ENCODE measurements around the gene HOOK2. TPM values are rescaled to one million over a fixed set of nuclear protein-coding genes. Genes with fewer than 3 reads are reported as not detected.

HOOK2 gene
- total and polyA plus RNA-seq, 9 of the 15 experiments (the other 6 are each of a cell fraction or from before 2014, with no cell fraction given): 1.3 to 17.2 (median 9.9) TPM

DNA sequence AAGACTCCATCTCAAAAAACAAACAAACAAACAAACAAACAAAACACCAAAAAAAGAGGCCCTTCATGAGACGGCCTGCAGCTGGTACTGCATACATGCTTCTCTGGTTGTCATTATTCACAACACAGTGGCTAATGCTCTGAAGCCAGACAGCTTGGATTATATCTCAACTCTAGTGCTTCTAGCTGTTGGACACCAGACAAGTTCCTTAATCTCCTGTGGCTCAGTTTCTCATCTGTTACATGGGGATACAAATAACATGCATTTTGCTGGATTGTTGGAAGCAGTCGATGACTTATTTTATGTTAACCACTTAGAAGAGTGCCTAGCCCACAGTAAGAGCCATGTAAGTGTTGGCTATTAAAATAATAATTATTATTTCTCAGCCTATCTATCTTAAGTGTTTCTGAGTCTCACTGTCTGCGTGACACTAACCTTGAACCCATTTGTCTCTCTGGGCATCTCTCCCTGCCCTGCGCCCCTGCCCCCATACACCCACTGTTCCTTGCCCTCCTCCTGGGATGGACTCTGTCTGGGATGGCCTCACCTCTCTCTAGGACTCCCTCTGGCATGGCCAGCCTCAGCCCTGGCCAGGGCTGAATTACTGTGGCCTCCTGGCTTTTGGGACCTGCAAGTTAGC is 12.8 kb upstream of the HOOK2 start:
- H4K20me1 ChIP-seq (replicated peaks; ENCODE audit: control insufficient read depth, insufficient read depth, low read length): peaks cover 13% of the 10 kb centered on the region; the same call in 1 of the 2 replicates
- peak overlapping the region; percentile 76 for H2AFZ ChIP-seq (ENCODE audit: low read depth, low read length)
- WGBS (ENCODE audit: insufficient coverage, low coverage, missing lambda C conversion rate): 36% methylated on average over 4 of the region's 4 CpGs
- POLR2A ChIA-PET: interaction anchor here (0.6 to 2.3 kb wide), 8 partner anchors 10 to 606 kb away, joined by 3 to 15 read pairs (median 4); no protein-coding TSS in a partner anchor
- peak overlapping the region; percentile 73 to 87 for H3K9ac ChIP-seq (ENCODE audit: insufficient read depth in 1 of 2, low read depth in 2 of 2, low read length in 2 of 2)
- H3K4me1 ChIP-seq (replicated peaks in 1 of 2; ENCODE audit: control insufficient read depth in 2 of 2, insufficient read depth in 2 of 2, low read length in 2 of 2): peaks cover 65 to 88% of the 10 kb centered on the region in 2 experiments
- peak overlapping the region; percentile 83; the same call in 1 of the 2 replicates for H3K4me3 ChIP-seq
- in situ Hi-C loops (cut with MboI) (no loop called here), intact Hi-C loops (cut with micrococcal nuclease) (no loop called here)
- H3K4me2 ChIP-seq (ENCODE audit: insufficient read depth, low read length): peak overlapping the region; percentile 82
- H3K9me1 ChIP-seq (ENCODE audit: control insufficient read depth, insufficient read depth, low read length): no peaks in the 10 kb centered on the region
- peak in 1 of 4 experiments; percentile 55 for DNase-seq (ENCODE audit: extremely low read depth in 1 of 4, low spot score in 3 of 4)
- CTCF ChIA-PET (ENCODE audit: low intra/inter-chr PET ratio): interaction anchor here (1.6 kb wide), 1 partner anchor 13 kb away, joined by 5 read pairs; the partner anchor contains the start of gene HOOK2
- H3K27me3 ChIP-seq (ENCODE audit: control insufficient read depth in 2 of 2, insufficient read depth in 2 of 2, low read length in 2 of 2): no peaks in the 10 kb centered on the region
- peak overlapping the region; percentile 89 for H3K27ac ChIP-seq (ENCODE audit: extremely low read depth, low read depth, low read length)
- FAIRE-seq: peak; percentile 65
- TF ChIP-seq DMBX1 (CRISPR knock-in tag; IDR thresholded peaks at IDR 0.05; ENCODE audit: borderline replicate concordance): peak; percentile 33; the same call in 1 of the 2 replicates
- 0 out of 2 replicates have a peak, but pooled peaks have one; percentile 20 for TF ChIP-seq OTX1 (CRISPR knock-in tag; IDR thresholded peaks at IDR 0.05)
- no peak for TF ChIP-seq GATAD2B (IDR thresholded peaks at IDR 0.05; ENCODE audit: borderline replicate concordance)
- TF ChIP-seq, protein P1, sequence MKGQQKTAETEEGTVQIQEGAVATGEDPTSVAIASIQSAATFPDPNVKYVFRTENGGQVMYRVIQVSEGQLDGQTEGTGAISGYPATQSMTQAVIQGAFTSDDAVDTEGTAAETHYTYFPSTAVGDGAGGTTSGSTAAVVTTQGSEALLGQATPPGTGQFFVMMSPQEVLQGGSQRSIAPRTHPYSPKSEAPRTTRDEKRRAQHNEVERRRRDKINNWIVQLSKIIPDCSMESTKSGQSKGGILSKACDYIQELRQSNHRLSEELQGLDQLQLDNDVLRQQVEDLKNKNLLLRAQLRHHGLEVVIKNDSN (CRISPR knock-in tag; IDR thresholded peaks at IDR 0.05): 0 out of 2 replicates have a peak, but pooled peaks have one; percentile 18
- TF ChIP-seq, protein P2, sequence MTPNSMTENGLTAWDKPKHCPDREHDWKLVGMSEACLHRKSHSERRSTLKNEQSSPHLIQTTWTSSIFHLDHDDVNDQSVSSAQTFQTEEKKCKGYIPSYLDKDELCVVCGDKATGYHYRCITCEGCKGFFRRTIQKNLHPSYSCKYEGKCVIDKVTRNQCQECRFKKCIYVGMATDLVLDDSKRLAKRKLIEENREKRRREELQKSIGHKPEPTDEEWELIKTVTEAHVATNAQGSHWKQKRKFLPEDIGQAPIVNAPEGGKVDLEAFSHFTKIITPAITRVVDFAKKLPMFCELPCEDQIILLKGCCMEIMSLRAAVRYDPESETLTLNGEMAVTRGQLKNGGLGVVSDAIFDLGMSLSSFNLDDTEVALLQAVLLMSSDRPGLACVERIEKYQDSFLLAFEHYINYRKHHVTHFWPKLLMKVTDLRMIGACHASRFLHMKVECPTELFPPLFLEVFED (CRISPR knock-in tag; conservative IDR thresholded peaks at IDR 0.05): 0 out of 2 replicates have a peak, but pooled peaks have one; percentile 20
- no peaks in the 10 kb centered on the region for H3K36me3 ChIP-seq (ENCODE audit: control insufficient read depth, insufficient read depth, low read length)
- ATAC-seq: no peak
- no TSS peak for BruUV-seq (replicated peaks)
- peaks cover 30% of the 10 kb centered on the region for H3K79me2 ChIP-seq (ENCODE audit: control insufficient read depth, insufficient read depth, low read length)
- H3K9me3 ChIP-seq (replicated peaks; ENCODE audit: control insufficient read depth, insufficient read depth, low read depth, low read length): no peaks in the 10 kb centered on the region
